Lower leg skin (tissue), 3 donors: ENCODE results near the gene PPP2R5E.

Experiments
- POLR2A ChIP-seq, 2 donors: fragments of 450-650 bp; IDR thresholded peaks; one replicate each; pipeline ENCODE4 v1.6.1; 2016 to 2017; ENCODE audit warnings: antibody characterized with exemption in 2 of 2, mild to moderate bottlenecking in 1 of 2, moderate library complexity in 1 of 2
- TF ChIP-seq, protein P1 (sequence below), 3 donors: fragments of 450-650 bp; IDR thresholded peaks; one replicate each; pipeline ENCODE4 v1.5.1; 2016; ENCODE audit warnings: antibody characterized with exemption in 3 of 3, mild to moderate bottlenecking in 3 of 3, moderate library complexity in 2 of 3

GRCh38 chr14:63460680-63461369 is 82.4 kb downstream of the PPP2R5E start:
- TF ChIP-seq, protein P1, sequence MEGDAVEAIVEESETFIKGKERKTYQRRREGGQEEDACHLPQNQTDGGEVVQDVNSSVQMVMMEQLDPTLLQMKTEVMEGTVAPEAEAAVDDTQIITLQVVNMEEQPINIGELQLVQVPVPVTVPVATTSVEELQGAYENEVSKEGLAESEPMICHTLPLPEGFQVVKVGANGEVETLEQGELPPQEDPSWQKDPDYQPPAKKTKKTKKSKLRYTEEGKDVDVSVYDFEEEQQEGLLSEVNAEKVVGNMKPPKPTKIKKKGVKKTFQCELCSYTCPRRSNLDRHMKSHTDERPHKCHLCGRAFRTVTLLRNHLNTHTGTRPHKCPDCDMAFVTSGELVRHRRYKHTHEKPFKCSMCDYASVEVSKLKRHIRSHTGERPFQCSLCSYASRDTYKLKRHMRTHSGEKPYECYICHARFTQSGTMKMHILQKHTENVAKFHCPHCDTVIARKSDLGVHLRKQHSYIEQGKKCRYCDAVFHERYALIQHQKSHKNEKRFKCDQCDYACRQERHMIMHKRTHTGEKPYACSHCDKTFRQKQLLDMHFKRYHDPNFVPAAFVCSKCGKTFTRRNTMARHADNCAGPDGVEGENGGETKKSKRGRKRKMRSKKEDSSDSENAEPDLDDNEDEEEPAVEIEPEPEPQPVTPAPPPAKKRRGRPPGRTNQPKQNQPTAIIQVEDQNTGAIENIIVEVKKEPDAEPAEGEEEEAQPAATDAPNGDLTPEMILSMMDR (IDR thresholded peaks at IDR 0.05): no peak
- TF ChIP-seq POLR2A (IDR thresholded peaks at IDR 0.05): no peak
